HG03045 (cell line): ENCODE data around the gene LRBA.

Source experiments
- ATAC-seq: cut with Tn5 transposase; IDR thresholded peaks from one replicate; pipeline ENCODE4 v1.9.1; 2021; ENCODE audit warnings: mild to moderate bottlenecking, moderate library complexity; ENCODE audit not compliant: unreplicated experiment

LRBA gene

DNA sequence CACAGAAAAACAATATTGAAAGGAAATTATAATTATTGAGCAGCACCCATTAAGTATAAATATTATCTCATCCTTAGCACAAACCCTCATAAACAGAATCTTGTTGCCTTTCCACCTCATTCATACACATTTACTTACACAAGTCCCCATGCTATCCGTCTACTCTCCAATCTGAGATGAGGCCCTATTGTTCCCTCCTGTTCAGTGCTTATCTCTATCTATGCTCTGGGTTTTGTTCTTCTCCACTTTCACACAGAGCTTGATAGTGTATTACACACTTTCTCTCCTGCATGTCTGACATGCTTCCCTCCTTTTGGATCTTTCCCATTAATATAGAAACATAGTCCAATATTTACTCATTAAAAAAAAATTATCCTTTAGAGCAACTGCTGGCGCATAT lies 671.3 kb downstream of the LRBA start:
- no peak for ATAC-seq

DNA sequence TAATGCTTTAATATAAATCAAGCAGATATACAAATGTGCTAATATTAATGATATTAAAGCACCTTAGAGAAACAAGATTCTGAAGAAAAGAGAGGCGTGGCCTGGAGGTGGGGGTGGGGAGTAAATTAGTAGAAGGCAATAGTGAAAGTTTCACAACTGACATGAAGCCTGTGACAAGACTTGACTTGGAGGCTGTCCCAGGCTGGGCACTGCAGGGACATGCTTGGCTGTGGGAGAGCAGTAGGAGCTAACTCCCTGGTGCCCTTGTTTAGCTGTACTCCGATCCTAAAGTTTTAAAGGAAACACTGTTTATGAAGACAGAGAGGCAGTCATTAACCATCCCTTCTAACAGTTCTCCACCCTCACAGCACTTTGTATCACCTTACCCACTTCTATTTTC lies 672.1 kb downstream of the LRBA start:
- no peak for ATAC-seq

DNA sequence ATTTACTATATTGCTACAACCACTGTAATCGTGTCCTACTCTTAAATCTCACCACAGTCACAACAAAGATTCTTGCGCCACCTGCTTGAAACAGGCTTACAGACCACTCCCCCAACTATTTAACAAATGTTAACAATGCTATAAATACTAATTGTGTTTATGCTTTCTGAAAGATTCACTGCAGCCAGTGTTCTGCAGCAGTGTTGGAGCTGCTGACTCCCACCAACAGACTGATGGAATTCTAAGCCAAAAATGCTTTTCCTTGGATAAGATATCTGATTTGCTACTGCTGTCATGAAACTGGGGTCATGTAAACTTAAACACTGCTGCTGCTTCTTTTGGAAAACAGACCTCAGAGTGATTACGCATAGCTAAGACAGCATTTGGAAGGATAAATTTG lies 677.4 kb downstream of the LRBA start:
- no peak for ATAC-seq

GRCh38 chr4:150336676-150337412 lies 678.2 kb downstream of the LRBA start:
- ATAC-seq = no peak

DNA sequence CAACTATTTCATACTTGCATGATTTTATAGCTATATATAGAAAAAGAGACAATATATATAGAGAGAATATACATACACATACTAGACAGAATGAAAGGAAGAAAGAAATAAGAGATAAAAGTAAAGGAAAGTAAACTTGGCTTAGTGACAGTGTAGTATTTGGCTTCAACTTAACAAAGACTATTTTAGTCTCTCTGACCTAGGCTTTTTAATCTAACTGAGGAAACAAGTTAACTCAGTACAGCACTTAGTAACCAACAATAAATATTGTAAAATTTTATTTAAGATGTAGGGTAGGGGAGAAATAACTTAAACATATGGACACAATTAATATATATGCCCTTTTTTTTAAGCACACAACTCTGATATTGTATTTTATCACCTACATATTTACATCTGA lies 682.1 kb downstream of the LRBA start:
- no peak for ATAC-seq

- ATAC-seq = no peak
These were observed 683.0 kb downstream of the LRBA start for GRCh38 chr4:150332086-150332485.

- no peak for ATAC-seq
These were observed 685.7 kb downstream of the LRBA start for GRCh38 chr4:150329373-150329772.

DNA sequence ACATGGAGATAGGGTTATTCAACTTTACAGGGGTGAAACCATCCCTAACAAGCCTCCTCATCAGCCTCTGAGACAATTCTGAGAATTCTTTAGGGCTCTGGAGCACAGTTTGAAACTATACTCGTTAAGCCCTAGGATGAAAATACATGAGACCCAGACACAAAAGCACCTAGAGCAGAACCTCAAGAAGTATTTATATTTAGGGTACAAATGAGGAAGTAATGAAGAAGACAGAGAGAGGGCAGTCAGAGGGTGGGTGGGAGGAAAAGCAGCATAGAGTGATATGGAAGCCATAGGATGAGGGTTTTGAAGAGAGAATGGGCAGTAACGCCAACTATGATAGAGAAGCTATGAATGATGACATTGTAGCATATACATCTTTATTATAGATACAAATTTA lies 686.6 kb downstream of the LRBA start:
- ATAC-seq = no peak

- no peak for ATAC-seq
These were observed 687.8 kb downstream of the LRBA start for GRCh38 chr4:150327262-150327780.

DNA sequence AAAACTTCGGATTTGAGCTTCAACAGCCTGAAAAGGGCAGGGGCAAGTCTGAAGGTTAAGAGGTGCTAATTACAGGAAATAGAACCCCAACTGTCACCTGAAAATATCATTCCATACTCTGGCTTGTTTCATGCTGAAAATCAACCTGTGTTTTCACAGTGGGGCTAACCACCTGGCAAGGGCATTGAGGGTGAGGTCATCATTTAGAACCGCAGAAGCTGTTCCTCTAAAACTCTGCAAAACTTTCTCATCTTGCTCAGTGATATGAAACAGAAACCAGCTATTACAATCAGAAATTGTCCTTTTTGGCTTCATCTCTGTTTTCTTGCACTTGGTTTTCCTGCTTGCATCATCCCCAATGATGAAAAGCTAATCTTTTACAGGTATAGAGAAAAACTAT lies 689.2 kb downstream of the LRBA start:
- ATAC-seq = peak; percentile 88

GRCh38 chr4:150323406-150324325 lies 691.4 kb downstream of the LRBA start:
- no peak for ATAC-seq

DNA sequence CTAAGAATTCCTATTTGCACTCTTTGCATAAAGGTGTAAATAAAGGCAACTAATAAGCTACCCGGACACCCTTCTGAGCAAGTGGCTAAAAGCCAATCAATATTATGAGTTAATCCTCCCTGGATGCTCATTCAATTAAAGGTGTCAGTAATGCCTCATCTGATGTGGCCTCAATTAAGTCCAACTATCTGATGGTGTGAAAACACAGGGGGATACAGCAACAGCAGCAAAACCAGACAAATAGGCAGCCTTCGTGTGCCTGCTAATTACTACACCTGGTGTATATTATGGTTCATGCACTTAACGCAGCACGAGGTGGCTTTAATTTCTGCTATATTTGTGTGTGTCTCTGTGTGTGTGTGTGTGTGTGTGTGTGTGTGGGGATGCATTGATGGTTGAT lies 692.4 kb downstream of the LRBA start:
- ATAC-seq = no peak

DNA sequence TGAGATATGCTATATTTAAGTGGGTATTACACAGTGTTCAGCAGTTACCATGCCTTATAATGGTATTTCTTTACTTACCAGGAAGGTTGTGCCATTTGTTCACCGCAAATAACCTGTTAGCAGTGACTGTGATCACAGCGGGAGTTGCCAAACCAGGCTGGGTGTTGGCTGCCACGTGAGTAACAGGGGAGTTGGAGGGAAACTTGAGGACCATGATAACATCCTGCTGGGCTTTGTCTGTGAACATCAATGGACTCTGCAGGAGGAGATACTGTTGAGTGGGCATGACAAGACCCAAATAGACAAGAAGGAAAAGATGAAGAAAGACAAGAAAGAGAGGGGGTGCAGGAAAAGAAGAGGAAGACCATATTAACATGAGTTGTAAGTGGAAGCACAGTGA lies 694.0 kb downstream of the LRBA start:
- ATAC-seq = no peak

DNA sequence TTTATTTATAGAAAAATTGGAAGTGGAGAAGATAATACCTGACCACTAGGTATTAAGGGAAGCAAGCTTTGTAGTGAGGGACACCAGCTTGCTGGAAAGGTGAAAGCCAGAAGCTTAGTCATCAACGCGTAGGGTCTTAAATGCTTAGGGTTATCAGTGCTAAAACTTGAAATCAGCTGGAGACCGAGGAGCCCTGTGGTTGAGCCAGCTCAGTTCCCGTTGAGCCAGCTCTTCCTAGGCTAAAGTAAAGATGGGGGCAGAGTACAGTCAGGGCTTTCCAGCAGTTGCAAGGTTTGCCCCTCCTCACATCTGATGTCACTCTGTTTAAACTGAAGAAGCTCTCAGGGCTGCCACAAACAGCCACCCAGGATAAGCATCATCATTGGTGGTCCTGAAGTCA lies 696.1 kb downstream of the LRBA start:
- no peak for ATAC-seq

DNA sequence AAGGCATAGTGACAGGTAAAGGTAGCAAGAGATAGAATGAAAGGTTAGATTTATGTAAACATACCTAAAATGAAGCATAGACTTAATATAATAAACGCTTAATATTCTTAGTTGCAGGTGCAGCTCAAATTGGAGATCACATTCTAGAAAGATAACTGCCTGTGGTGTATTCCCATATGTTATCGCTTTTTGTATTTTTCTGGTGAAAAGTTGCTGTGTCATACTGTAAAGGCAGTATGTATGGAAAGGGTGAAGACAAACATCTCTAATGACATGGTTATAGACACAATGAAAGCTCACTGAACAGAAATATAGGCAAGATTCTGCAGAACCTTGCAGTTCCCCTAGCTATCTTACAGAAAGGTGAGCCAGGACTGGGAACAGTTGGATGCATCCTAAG lies 696.6 kb downstream of the LRBA start:
- no peak for ATAC-seq

DNA sequence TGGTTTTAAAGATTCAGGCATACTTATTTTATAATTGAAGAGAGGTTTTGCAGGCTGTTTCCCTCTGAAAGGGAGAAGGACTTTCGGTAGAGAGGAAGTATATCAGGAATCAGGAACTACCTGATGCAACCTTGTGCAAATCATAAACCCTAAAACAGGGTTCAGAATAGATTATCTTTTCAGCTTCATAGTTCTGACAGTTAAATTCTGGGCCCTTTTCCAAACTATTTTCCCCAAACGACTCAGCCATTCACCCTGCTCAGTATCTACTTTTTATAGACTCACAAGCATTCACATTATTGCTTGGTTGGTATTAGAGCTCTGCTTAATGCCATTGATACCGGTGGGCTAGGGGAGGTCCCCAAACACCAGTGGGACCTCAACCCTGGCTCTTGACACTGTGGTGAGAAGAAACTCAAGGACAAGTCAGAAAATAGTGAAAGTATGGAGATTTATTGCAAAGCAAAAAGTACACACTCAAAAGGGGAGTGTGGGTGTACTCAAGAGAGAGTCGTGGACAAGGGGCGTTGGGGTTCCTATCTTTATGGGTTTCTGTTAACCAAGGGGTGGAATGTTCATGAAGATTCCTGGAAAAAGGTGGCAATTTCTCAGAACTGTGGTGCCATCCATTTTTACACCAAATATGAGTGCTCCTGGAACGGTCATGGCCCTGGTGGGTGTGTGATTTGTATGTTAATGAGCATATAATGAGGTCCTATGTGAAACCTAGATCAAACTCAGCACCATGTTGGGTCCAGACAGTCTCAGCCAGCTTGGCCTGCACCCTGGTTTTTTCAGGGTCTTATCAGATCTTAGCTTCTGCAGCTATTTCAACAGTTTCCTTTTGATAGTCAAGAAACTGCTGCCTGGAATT lies 698.5 kb downstream of the LRBA start:
- no peak for ATAC-seq

GRCh38 chr4:150315691-150316090 lies 699.4 kb downstream of the LRBA start:
- ATAC-seq = no peak

DNA sequence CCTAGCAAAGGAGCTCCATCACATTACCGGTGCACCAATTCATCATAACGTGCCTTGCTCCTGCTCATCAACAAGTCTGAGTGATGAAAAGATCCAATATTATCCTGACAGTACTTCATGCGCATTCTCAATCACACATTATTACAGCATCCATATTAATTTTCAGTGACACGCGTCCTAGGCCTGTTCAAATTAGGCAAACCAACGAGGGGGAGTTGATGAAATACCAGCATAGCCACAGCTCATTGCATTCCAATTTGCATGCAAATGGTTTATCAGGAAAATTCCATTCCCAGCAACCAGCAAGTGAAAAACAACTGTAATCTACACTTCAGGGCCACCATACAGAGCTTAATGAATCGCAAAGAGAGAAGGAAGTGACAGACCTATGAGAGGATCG lies 699.9 kb downstream of the LRBA start:
- ATAC-seq = no peak

- ATAC-seq = no peak
These were observed 701.1 kb downstream of the LRBA start for GRCh38 chr4:150314031-150314430.

DNA sequence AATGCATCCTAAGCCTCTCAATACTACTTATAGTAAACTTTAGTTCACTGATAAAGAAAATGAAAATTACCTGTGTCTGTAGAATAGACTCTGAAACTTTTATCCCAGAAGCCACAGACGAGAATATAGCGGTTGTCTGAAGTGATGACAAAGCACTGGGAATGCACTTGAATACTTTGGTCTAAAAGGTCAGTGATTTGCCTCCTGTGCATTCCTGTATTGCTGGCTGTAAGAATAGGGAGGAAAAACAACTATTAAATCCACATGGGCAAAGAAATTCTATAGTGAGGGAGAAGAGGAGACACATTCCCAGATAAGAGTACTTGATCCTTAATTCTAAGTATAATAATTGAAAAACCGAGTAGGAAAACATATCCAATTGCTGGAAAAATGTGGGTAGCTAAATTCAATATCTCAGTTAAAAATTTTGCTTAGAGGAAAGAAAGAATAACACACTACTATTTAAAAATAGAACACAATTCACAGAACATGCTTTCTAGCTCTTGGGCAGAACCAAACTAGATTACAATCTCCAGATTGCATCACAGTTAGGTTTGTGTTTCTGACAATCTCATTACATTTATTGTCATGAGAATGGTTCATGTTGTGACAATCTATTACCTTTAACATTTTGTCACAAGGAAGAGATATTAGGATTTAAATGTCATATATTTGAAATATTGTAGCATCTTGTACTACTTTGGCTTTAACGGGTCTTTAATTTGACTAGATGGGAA lies 704.8 kb downstream of the LRBA start:
- ATAC-seq = no peak
